SHP77 (cell line): ENCODE data around the gene COX15.
A peak's percentile ranks its signal among the peaks of the same experiment; 100 is the strongest.
"Not testable (repeated sequence)": the region's sequence is repeated elsewhere in the genome, so short reads cannot be mapped to it uniquely, and the experiment has no call there.

Source experiments
- DNase-seq, 2 experiments: peaks; one replicate each; lab custom pipeline; 2025; lab: John Stamatoyannopoulos, UW

Gene COX15

DNA sequence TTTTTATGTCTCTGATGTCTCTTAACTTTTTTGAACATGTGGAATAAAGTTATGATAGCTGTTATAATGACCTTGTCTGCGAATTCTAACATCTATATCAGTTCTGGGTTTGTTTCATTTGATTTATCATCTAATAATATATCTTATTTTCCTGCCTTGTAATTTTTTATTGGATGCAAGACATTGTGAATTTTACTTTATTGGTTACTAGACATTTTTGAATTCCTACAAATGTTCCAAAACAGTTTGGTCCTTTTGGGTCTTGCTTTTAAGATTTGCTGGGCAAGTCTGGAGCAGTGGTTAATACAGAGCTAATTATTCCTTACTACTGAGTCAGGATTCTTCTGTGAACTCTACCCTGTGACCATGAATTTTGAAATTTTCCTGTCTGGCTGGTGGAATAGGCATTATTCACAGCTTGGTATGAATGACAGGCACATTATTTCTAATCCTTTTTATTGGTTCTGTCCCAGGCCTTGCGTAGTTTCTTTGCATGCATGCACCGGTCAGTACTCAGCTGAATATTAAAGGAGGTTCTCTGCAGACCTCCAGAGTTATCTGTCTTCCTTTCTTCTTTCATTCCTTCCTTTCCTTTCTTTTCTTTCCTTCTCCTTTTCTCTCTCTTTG lies 9.1 kb upstream of the COX15 start:
- no peak for DNase-seq

DNA sequence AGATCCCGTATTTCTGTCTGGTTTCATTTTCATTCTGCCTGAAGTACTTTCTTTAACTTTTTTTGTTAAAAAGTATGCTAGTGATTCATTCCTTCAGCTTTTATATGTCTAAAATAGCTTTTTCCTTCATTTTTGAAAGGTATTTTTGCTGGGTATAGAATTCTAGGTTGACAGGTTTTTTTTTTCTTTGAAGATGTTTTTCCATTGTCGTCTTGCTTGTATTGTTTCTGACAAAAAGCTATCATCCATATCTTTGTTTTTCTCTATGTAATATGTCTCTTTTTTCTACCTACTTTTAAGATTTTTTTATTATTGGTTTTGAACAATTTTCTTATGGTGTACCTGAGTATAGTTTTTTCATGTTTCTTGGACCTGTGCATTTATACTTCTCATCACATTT lies 8.3 kb upstream of the COX15 start:
- no peak for DNase-seq

GRCh38 chr10:99734111-99734510 lies 2.2 kb upstream of the COX15 start:
- DNase-seq = not testable (repeated sequence)

DNA sequence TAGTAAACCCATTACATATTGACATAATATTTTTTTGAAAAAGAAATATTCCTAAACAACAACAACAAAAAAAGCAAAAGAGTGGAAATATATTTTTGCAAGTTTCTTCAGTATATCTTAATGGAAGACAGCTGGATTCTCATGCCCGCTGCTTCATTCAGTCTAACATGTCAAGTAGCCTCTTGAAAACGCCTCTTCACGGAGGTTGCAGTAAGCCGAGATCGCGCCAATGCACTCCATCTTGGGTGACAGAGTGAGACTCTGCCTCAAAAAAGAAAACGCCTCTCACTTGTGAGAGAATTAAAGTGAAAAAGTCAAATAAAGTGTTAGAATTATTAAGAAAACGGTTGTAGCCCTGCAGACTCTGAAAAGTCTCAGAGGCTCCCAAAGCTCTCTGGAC lies 1.4 kb upstream of the COX15 start:
- DNase-seq = no peak

GRCh38 chr10:99731306-99732032 lies 458 bp downstream of the COX15 start:
- no peak for DNase-seq

GRCh38 chr10:99730026-99730425 lies 1.9 kb downstream of the COX15 start:
- DNase-seq = no peak

GRCh38 chr10:99720387-99720786 lies 11.5 kb downstream of the COX15 start:
- DNase-seq = no peak

GRCh38 chr10:99714446-99714845 lies 17.5 kb downstream of the COX15 start:
- DNase-seq = no peak

- DNase-seq = peak in 1 of 2 experiments; percentile 23
Observed at GRCh38 chr10:99711129-99711719, 20.7 kb downstream of the COX15 start.

- DNase-seq = no peak
Observed at GRCh38 chr10:99709480-99710229, 22.3 kb downstream of the COX15 start.

GRCh38 chr10:99708428-99709012 lies 23.4 kb downstream of the COX15 start:
- DNase-seq = no peak

- no peak for DNase-seq
Observed at GRCh38 chr10:99700649-99701048, 31.3 kb downstream of the COX15 start.

GRCh38 chr10:99698504-99699080 lies 33.3 kb downstream of the COX15 start:
- no peak for DNase-seq

GRCh38 chr10:99695761-99696160 lies 36.2 kb downstream of the COX15 start:
- no peak for DNase-seq

GRCh38 chr10:99693933-99694583 lies 37.9 kb downstream of the COX15 start:
- DNase-seq = no peak

DNA sequence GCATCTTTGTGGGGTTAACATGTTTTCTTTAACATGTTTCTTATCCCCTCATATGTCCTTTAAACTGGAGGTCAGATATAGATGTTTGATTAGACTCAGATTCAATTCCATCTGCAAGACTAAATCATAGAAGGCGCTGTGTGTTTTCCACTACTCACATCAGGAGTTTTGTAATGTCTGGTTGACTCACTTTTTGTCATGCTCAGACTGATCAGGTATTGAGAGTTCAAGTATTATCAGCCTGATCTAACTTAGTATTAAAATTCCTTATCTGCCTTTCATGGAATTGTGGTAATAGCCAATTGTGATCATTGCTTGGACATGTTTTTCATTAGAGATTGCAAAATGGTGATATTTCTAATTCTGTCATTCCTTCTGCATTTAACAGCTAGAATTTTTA lies 42.5 kb downstream of the COX15 start:
- no peak for DNase-seq

DNA sequence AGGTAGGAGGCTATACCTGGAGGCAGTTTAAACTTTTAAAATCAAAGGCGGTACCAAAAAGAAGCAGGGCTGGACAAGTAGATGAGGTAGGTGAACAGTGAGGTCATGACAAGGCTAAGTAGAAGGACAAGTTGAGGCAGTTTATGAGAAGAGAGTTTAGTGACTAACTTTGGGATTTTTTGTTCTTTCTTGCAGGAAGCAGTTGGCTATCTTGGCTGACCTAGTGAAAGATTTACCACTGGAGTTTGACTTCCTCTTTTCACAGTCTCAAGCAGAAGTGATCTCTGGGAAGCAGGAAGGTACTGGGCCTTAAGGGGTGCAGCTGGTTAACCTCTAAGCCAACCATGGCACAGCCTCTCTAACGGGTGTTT lies 46.3 kb downstream of the COX15 start:
- no peak for DNase-seq

- DNase-seq = peak in 1 of 2 experiments; percentile 2
Observed at GRCh38 chr10:99682752-99683151, 49.2 kb downstream of the COX15 start.
